OCI-LY3 (cell line): ENCODE results near the gene PREX1.

Experiments used
- H2AFZ ChIP-seq: fragments of 200-600, 300-600 bp; shearing (Covaris generic); 2 replicates; pipeline ENCODE4 v1.6.0; 2014; ENCODE audit warnings: antibody characterized with exemption, low read depth, low read length
- H3K27ac ChIP-seq: fragments of 200-600, 300-600 bp; sonication (generic); 2 replicates; pipeline ENCODE4 v1.5.1; 2014; ENCODE audit warnings: mild to moderate bottlenecking, low read length, moderate library complexity, mixed read lengths
- H3K27me3 ChIP-seq: fragments of 200-600, 300-600 bp; sonication (generic); 2 replicates; pipeline ENCODE4 v1.6.1; 2014; ENCODE audit warnings: low read depth, low read length, mixed read lengths
- H3K36me3 ChIP-seq: fragments of 200-600, 300-600 bp; sonication (generic); replicated peaks from 2 replicates; pipeline ENCODE3; 2014; ENCODE audit warnings: low read depth, low read length, mixed read lengths
- H3K4me1 ChIP-seq: fragments of 300-600, 200-600 bp; sonication (generic); 2 replicates; pipeline ENCODE4 v1.6.1; 2014; ENCODE audit warnings: low read length, mixed read lengths
- H3K4me2 ChIP-seq: fragments of 200-600, 300-600 bp; sonication (generic); 2 replicates; pipeline ENCODE4 v1.6.1; 2014; ENCODE audit warnings: low read length, mixed read lengths
- H3K4me3 ChIP-seq: fragments of 300-600, 200-600 bp; sonication (generic); 2 replicates; pipeline ENCODE4 v1.5.1; 2014; ENCODE audit warnings: antibody characterized with exemption, mild to moderate bottlenecking, low read length, moderate library complexity
- H3K79me2 ChIP-seq: fragments of 300-600, 200-600 bp; shearing (Covaris generic); 2 replicates; pipeline ENCODE4 v1.6.1; 2014; ENCODE audit warnings: mild to moderate bottlenecking, low read length, mixed read lengths
- H3K9ac ChIP-seq: fragments of 300-600, 200-600 bp; shearing (Covaris generic); 2 replicates; pipeline ENCODE4 v1.6.0; 2014; ENCODE audit warnings: mild to moderate bottlenecking, low read length, moderate library complexity
- H3K9me3 ChIP-seq: fragments of 200-600, 300-600 bp; shearing (Covaris generic); 2 replicates; pipeline ENCODE4 v1.6.1; 2014; ENCODE audit warnings: low read length, mixed read lengths; ENCODE audit not compliant: insufficient read depth
- H4K20me1 ChIP-seq: fragments of 200-600, 300-600 bp; sonication (generic); 2 replicates; pipeline ENCODE4 v1.6.1; 2016; ENCODE audit warnings: low read length, mixed read lengths; ENCODE audit not compliant: insufficient read depth
- CTCF ChIP-seq: fragments of 200-600, 300-600 bp; sonication (generic); IDR thresholded peaks from 2 replicates; pipeline ENCODE4 v1.5.1; 2014; ENCODE audit warnings: antibody characterized with exemption, low read length, low read depth
- EZH2phosphoT487 ChIP-seq: fragments of 200-600 bp; shearing (Covaris generic); IDR thresholded peaks from 2 replicates; pipeline ENCODE4 v1.6.1; 2018; ENCODE audit warnings: antibody characterized with exemption, mixed run types, low read depth

Gene PREX1

DNA sequence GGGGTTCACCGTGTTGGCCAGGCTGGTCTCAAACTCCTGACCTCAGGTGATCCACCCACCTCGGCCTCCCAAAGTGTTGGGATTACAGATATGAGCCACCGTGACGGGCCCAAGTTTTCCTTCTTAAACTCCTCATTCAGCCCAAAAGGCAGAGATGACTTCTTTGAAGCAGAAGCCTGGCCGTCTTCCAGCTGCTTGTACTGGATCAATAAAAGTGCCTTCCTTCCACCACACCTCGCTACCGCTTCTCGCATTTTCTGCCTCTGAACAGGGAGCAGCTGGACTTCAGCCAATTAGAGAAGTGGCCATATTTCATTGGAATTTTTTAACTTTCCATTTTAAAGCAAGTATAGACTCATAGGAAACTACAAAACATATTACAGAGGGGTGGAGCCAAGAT lies 241.1 kb downstream of the PREX1 start:
- peaks cover 10% of the 10 kb centered on the region; the same call in 1 of the 2 replicates for H3K27me3 ChIP-seq
- no peaks in the 10 kb centered on the region for H3K36me3 ChIP-seq
- H3K27ac ChIP-seq: no peak overlapping the region
- no peak overlapping the region for H3K4me2 ChIP-seq
- no peaks in the 10 kb centered on the region for H3K9me3 ChIP-seq
- no peaks in the 10 kb centered on the region for H4K20me1 ChIP-seq
- TF ChIP-seq CTCF (no peak), EZH2phosphoT487 (no peak)
- H3K4me3 ChIP-seq: no peak overlapping the region
- H3K9ac ChIP-seq: no peak overlapping the region
- H3K79me2 ChIP-seq: no peaks in the 10 kb centered on the region
- H3K4me1 ChIP-seq: peaks cover 4% of the 10 kb centered on the region; the same call in 1 of the 2 replicates
- H2AFZ ChIP-seq: no peak overlapping the region

DNA sequence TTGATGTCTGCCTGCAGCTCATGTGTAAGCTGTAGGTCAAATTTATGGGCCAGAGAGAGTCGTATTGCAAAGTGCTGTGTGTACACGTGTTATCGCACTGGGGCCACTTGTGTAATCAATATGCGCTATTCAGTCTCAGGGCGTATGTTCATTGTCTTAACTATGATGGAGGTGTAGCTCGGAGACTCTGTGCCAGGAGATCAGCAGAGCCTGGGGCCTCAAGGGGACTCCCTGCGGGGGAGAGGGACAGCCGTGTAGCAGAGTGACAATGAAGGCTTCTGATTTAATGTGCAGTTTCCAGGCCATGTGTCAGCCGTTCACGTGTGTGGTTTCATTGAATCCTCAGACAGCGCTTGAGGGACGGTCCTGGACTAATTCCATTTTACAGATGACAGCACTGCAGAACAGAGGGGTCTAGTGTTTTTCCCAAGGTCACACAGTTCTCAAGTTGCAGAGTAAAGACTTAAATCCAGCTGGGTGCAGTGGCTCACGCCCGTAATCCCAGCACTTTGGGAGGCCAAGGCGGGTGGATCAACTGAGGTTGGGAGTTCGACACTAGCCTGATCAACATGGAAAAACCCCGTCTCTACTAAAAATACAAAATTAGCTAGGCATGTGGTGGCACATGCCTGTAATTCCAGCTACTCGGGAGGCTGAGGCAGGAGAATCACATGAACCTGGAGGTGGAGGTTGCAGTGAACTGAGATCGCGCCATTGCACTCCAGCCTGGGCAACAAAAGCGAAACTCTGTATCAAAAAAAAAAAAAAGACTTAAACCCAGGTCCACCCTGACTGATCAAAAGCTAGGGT lies 242.5 kb downstream of the PREX1 start:
- peaks cover 10% of the 10 kb centered on the region; the same call in 1 of the 2 replicates for H3K27me3 ChIP-seq
- no peak overlapping the region for H2AFZ ChIP-seq
- H3K4me3 ChIP-seq: no peak overlapping the region
- no peaks in the 10 kb centered on the region for H3K9me3 ChIP-seq
- no peaks in the 10 kb centered on the region for H4K20me1 ChIP-seq
- no peaks in the 10 kb centered on the region for H3K36me3 ChIP-seq
- TF ChIP-seq EZH2phosphoT487: no peak
- no peak overlapping the region for H3K9ac ChIP-seq
- H3K4me1 ChIP-seq: peaks cover 4% of the 10 kb centered on the region; the same call in 1 of the 2 replicates
- no peak overlapping the region for H3K27ac ChIP-seq
- H3K79me2 ChIP-seq: no peaks in the 10 kb centered on the region
- H3K4me2 ChIP-seq: no peak overlapping the region

DNA sequence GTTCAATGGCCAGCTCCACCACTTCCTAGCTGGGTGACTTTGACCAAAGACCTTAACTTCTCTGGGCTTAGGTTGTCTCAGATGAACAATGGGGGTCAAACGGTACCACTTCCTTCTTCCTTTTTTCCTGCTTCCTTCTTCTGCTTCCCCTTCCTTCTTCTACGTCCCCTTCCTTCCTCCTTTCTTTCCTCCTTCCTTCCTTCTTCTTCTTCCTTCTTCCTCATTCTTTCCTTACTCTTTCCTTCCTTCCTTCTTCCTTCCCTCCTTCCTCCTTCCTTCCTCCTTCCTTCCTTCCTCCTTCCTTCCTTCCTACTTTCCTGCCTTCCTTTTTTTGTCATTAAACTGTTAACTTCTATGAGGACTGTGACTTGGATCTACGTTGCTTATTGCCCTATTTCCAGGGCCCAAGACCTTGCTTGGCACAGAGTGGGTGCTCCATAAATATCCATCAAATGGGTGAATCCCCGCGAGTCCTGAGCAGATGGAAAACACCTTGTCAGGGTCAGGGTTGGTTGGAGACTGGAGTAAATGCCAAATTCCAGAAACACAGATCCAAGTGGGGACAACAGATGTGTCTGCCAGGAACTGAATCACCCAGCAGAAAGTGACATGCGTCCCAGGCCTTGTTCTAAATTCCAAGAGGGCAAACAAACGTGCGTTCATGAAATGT lies 243.3 kb downstream of the PREX1 start:
- Histone ChIP-seq H3K9me3 (no peaks in the 10 kb centered on the region), H3K79me2 (no peaks in the 10 kb centered on the region), H3K9ac (no peak overlapping the region), H2AFZ (no peak overlapping the region), H3K27ac (no peak overlapping the region), H3K27me3 (peaks cover 10% of the 10 kb centered on the region; the same call in 1 of the 2 replicates), H4K20me1 (no peaks in the 10 kb centered on the region), H3K4me3 (no peak overlapping the region), H3K4me1 (peaks cover 4% of the 10 kb centered on the region; the same call in 1 of the 2 replicates), H3K36me3 (no peaks in the 10 kb centered on the region), H3K4me2 (no peak overlapping the region)
- no peak for TF ChIP-seq EZH2phosphoT487
- no peak for TF ChIP-seq CTCF

- H3K27me3 ChIP-seq: peaks cover 10% of the 10 kb centered on the region; the same call in 1 of the 2 replicates
- no peak overlapping the region for H3K27ac ChIP-seq
- H2AFZ ChIP-seq: no peak overlapping the region
- H3K79me2 ChIP-seq: no peaks in the 10 kb centered on the region
- H4K20me1 ChIP-seq: no peaks in the 10 kb centered on the region
- H3K4me2 ChIP-seq: no peak overlapping the region
- H3K9me3 ChIP-seq: no peaks in the 10 kb centered on the region
- no peak for TF ChIP-seq CTCF
- no peak for TF ChIP-seq EZH2phosphoT487
- no peak overlapping the region for H3K4me3 ChIP-seq
- H3K36me3 ChIP-seq: no peaks in the 10 kb centered on the region
- H3K4me1 ChIP-seq: peaks cover 4% of the 10 kb centered on the region; the same call in 1 of the 2 replicates
- no peak overlapping the region for H3K9ac ChIP-seq
These were observed 244.0 kb downstream of the PREX1 start for GRCh38 chr20:48583801-48584200.
